GM18909 (cell line): Measurements from ENCODE around the gene ATPAF2.
A peak's percentile ranks its signal among the peaks of the same experiment; 100 is the strongest.

ENCODE experiments used
- ATAC-seq: cut with Tn5 transposase; IDR thresholded peaks from one replicate; pipeline ENCODE4 v1.9.1; 2021; ENCODE audit warnings: mild to moderate bottlenecking; ENCODE audit not compliant: unreplicated experiment, poor library complexity

The ATPAF2 gene

DNA sequence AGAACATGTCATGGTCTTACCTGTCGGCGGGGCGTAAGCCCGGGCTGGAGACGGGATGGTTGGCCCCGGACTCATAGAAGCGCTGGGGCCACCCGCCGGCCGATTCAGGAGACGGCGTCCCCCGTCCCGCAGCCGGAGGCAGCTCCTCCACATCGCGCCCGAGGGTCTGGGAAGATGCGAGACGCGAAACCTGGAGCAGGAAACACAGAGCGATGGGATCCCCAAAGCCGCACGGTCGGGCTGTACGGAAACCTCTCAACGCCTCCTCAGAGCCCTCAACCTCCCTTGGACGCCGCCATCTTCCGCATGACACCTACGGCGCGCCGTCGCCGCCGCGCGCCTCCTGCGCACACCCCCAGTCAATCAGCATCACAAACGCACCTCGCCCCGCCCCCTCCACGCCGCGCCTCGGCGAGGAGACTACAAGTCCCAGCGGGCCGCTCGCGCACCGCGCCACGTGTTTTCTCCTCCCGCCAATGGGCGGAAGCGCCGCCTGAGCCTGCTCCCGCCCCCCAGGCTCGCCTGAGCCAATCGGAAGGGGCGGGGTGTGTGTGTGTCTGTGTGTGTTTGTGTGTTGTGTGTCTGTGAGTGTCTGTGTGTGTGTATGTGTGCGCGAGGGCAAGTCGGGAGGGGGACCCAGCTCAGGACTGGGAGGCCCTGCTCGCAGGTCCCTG is at the start of gene ATPAF2, which contains the start of gene GID4:
Gene ATPAF2, minus strand, starts transcription at position 308 of the 674 bp plus-strand sequence. Its CDS starts 155 bp downstream, at position 153.
Gene GID4, plus strand, starts transcription at position 548 of the 674 bp plus-strand sequence. Its CDS starts 57 bp downstream, at position 605.
- ATAC-seq, result peak; percentile 87

DNA sequence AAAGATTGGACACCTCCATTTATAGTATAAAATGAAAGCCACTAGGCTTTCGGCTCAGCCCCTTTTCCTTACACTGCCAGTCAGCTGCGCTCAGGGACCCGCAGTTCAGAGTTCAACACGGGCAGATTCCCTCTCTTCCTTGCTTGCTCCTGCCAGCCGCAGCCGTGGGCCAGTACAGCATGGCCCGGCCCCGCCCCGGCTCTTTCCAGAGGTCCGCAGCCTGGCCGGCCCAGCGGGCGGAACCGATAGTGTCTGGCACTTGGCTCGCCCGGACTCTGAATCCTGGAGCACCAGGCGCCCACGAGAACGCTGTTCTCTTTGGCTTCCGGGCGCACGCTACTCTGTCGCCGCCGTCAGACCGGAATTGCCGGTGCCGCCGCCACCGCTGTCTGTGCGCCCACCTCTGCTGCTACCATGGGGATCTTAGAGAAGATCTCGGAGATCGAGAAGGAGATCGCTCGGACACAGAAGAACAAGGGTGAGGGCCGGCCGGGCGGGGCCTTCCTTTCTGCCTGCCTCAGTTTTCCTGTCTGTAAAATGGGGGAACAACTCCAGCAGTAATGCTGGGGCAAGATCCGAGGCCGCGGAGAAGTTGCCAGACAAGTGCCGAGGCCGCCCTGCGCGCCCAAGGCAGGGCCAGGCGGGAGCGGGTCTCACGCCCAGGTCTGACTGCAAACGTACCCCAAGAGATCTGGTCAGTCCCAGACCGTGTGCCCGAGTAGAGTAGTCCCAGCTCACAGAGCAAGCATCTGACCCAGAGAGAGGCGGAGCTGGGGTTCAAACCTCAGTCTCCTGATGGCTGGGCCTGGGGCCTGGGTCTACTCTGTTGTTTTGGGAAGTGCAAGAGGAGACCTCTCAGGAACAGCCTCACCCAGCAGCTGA is 48.9 kb upstream of the ATPAF2 start, which contains the start of gene DRG2:
Gene DRG2, plus strand, starts transcription at position 339 of the 882 bp plus-strand sequence. Its CDS starts 76 bp downstream, at position 415.
- ATAC-seq, result peak; percentile 85

DNA sequence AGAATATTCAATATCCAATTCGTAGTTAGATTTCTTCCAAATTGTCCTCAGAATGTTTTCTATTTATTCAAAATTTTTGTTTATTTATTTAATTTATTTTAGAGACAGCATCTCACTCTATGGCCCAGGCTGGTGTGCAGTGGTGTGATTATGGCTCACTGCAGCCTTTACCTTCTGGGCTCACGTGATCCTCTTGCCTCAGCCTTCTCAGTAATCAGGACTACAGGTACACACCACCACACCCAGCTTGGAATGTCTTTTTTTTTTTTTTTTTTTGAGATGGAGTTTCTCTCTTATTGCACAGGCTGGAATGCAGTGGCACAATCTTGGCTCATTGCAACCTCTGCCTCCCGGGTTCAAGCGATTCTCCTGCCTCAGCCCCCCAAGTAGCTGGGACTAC is 45.3 kb upstream of the ATPAF2 start:
- no peak for ATAC-seq

DNA sequence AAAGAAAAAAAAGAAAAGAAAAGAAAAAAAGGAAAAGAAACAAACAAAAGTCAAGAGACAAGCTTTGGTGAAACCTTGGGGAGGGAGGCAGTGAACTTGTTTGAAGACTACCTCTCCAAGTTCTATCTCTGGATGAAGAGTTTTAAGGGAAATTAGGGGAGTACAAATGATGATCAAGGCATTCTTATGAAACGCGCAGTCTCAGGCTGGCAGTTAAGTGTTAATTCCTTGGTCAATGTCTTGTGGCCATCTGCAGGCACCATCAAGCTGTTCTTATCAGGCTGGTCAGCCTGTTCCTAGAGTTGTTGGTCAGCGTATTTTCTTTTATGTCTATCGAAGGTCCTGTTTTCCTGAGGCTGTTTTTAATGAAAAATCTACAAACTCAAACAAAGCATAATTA is 40.6 kb upstream of the ATPAF2 start:
- ATAC-seq, result no peak

DNA sequence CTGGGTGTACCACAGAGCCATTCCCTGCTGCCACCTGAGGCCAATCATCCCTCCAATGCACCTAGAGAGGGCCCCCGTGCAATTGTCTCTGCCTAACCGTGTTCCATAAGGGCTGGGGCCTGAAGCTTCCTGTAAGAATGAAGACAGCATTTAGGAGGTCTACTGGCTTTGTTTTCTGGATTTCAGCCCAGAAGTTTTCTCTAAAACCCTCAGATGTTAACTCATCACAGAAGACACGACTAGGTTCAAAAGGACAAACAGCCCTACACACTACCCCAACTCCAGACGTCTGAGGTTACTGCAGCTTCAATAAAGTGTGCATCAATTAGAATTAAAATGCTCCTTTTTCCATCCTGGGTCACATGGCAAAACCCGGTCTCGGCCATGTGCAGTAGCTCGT is 38.0 kb upstream of the ATPAF2 start:
- ATAC-seq, result no peak

DNA sequence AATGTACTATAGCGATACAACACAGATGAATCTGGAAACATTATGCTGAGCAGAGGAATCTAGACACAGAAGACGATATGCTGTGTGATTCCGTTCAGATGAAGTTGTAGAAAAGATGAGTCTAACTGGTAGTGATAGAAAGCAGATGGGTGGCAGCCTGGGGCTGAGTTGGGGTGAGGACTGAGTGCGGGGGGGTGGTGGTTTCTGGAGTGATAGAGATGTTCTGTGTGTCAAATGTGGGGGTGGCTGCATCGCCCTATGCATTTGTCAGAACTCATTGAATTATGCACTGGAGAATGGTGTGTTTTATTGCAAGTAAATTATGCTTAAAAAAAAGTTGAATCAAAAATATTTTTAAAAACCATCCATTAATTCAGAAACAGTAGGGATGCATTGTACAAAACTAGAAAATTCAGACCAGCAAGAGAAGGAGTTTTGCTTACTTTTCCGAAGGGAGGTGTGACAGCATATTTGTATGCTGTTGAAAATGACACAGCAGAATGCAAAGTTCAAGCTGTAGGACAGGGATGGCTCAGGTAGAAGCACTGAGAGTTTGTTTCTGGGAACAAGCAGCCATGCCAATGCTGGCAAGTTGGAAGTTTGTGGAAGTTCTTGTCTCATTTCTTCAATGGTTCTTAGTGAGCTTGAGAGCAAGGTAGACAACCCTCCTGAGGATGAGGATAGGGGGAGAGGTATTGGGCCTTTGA is 35.8 kb upstream of the ATPAF2 start:
- ATAC-seq, result no peak

DNA sequence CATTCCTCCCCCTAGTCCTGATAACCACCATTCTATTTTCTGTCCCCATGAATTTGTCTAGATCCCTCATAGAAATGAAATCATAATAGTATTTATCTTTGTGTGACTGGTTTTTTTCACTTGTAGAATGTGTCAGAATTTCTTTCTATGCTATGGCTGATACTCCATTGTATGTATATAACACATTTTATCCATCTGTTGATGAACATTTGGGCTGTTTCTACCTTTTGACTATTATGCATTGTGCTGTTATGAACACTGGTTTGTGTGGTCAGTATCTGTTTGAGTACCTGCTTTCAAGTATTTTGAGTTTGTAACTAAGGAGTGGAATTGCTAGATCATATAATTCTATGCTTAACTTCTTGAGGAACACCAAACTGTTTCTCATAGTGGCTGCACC is 32.8 kb upstream of the ATPAF2 start:
- no peak for ATAC-seq

DNA sequence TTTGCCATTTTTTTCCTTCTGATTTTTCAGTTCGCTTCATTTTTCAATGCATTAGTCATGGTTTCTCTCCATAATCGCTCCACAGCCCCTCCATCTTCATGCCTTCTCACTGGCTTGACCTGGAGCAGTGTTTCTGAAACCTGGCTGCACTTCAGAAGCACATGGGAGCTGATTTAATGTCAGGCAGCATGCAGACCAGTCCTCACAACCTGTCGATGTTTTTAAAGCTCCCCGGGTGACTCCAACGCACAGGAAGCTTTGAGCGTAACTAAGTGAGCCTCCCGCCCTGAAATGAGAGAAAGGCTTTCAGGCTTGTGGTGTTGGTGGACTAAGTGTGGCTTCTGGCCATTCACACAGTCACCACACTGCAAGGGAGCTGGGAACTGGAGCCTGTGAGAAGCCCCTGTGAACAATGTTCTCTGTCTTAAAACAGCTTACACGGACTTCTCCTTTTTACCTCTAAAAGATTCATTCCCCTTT is 31.9 kb upstream of the ATPAF2 start:
- no peak for ATAC-seq

DNA sequence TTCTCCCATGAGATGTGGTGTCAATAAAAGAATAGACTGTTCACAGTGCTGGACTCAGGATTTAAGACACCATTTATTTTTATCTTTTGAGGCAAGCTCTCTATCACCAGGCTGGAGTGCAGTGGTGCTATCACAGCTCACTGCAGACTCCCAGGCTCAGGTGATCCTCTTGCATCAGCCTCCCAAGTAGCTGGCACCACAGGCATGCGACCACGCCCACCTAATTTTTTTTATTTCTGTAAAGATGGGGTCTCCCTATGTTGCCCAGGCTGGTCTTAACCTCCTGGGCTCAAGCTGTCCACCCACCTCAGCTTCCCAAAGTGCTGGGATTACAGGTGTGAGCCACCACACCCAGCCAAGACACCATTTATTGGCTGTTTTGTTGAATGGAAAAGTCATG is 30.1 kb upstream of the ATPAF2 start:
- no peak for ATAC-seq

DNA sequence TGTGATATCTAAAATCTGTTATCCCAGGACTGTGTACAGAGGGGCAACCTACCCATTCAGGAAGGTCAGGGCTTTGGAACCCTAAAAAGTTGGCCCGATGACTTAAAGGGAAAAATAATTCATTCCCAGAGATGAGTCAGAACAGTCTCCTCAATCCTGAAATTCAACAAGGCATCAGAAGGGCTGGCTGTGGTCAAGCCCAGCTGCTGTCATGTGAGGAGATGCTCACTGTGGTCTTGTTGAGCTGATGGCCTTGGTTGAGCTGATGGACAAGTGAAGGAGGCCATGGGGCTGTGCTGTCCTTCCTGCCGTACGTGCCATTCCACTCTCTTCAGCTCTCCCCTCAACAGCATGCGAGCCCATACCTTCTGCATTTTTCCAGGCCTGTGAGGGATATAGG is 27.9 kb upstream of the ATPAF2 start:
- ATAC-seq, result no peak

DNA sequence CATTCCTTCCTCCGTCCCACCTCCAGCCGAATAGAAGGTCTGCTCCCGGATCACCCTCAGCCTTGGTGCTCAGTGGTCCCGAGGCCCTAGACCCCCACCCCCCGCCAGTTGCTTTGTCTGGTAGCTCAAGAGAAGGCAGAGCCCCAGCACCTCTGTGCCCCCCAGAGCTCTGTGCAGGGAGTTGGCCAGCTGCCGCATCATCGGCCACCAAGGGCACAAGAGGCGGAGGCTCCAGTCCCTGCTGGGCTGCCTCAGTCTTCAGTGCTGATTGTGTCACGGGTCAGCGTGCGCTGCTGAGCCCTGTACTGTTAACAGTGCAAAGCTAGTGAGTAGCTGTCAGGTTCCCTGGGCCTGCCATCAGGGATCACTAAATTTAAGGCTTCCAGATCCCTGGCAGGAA is 26.6 kb upstream of the ATPAF2 start:
- no peak for ATAC-seq

DNA sequence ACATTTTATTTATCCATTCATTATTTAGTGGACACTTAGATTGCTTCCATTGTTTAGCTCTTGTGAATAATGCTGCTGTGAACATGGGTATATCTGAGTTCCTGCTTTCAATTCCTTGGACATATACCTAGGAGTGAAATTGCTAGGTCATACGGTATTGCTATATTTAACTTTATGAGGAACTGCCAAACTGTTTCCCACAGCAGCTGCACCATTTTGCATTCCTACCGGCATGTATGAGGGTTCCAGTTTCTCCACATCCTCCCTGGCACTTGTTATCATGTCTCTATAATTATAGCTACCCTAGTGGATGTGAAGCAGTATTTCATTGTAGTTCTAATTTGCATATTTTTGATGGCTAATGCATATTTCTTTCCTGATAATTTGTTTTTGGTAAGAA is 25.1 kb upstream of the ATPAF2 start:
- no peak for ATAC-seq

DNA sequence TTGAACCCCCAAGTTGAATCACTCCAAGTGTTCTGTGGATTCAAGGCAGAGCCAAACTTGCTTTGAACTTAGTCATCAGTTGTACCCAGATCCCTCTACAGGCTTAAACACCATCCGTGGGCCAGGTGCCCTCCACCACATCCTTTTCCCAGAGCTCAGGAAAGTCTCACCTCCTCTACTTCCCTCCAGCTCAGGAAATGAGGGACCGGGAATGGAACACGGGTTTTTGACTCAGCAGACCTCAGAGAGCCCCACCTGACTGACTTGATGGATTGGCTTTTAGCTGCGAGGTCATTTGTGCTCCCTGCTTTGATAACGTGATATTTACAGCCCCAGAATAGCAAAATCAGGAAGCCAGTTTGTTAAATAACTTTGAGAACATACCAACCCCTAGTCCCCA is 20.3 kb upstream of the ATPAF2 start:
- ATAC-seq, result no peak

DNA sequence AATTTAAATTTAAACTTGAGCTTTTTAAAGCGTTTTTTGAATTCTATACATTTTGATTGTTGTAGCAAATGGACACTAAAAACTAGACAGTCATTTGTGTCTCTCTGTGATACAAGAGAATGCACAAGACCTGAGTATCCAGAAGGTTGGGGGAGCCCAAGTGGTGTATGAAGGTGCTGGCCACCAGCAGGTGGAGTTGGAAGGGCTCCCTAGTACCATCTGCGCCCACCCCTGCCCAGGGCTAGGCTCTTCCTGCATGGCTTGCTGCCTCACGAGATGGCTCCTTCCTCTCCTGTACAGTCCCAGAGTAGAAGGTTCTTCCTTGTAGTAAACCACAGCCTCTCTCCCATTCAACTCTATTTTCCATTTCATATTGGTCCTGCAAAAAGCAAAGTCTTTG is 17.2 kb upstream of the ATPAF2 start:
- ATAC-seq, result no peak

DNA sequence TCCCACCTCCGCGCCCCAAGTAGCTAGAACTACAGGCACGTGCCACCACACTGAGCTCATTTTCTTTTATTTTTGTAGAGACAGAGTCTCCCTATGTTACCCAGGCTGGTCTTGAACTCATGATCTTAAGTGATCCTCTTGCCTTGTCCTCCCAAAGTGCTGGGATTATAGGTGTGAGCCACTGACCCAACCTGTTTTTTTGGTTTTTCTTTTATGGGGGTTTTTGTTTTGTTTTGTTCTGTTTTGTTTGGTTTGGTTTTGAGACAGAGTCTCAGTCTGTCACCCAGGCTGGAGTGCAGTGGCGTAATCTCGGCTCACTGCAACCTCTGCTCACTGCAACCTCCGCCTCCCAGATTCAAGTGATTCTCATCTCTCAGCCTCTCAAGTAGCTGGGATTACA is 16.6 kb upstream of the ATPAF2 start:
- ATAC-seq, result no peak

DNA sequence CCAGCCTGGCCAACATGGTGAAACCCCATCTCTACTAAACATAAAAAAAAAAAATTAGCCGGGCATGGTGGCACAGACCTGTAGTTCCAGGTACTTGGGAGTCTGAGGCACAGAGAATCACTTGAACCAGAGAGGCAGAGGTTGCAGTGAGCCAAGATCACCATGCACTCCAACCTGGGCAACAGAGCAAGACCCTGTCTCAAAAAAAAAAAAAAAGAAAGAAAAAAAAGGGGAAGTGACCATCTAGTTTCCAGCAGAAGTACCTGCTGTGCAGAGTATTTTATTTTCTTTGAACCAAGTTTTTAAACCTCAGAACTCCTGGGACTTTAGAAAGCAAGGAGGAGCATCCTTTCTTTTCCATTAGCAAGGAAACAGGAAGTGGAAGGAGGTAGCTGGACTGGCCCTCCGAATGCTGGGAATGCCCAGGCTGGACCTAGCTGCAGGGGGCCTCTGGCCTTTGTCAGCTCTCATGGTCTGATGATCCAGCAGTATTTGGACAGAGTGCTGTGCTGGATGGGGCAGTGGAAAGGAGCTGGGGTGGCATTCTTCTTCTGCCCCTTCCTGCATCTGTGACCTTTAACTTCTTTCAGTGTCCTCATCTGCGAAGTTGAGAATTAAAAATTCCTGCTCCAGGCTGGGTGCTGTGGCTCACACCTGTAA is 6.9 kb upstream of the ATPAF2 start:
- no peak for ATAC-seq

DNA sequence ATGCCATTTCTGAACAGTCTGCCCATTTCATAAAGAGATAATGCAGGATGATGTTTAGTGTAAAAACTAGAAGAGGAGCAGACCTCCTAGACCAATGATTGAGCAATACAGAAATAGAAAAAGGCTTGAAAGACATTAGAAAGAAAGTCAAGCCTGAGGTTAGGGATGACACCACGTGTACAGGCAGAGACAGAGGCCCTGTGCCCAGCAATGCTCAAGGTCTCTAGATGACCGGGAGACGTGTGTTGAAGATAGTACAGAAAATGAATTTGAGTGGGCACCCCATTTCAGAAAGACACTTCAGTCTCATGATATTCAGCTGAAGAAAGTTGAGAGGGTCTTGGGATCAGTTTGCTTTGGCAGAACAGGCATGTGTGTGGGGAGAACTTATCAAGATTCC is 5.6 kb upstream of the ATPAF2 start:
- no peak for ATAC-seq

DNA sequence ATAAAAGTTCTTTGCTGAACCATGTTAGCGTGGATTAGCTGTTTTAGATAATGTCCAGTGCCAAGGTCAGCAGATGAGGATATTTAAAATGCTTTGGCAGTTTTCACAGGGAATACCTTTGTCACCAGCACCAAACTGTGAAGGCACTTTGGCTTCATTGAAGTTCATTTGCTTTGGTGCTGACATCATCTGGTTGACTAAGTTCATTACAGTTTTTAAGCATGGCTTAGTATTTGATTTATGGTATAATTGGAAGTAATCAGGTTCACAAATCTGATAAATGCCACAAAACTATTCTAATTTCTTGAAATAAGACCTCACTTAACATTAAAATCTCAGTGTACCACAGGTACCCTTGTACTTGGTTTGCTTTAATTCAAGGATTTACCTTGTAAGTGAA is 4.5 kb upstream of the ATPAF2 start:
- no peak for ATAC-seq

DNA sequence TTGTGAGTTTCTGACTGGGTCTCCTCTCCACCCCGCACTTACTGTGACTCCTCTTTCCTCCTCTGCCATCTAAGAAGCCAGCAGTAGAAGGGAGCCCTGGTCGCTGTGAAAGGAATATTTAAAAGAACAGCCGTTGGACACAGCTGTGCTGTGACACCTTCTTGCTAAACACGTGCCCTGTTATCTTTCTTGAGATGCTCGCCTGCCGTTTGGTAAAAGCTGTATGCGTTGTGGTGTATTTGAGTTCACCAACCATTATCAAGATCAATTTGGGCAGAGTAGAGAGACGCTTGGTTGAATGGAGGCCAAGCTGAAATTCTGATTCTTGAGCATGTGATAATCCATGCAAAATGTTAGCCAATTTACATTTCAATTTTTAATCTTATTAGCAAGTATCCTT is 4.0 kb upstream of the ATPAF2 start:
- ATAC-seq, result no peak

DNA sequence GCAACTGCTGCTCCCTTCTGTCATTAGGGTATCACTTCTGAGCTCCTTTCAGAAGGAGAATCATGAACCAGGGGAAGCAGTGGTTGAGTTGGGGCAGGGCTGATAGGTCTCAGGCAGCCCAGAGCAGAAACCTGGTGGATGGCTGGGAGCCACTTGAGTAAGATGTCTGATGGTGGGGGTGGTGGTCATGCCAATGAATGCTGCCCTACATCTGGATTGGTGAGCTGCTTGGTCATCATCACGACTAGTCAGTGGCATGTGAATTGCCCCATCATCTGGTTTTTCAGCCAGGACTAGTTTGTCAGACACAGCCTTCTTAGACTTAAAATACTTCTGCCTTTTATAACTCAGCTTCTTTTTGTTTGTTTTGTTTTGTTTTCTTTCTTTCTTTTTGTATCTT is 2.8 kb upstream of the ATPAF2 start:
- ATAC-seq, result no peak
